Activated CD4-positive, alpha-beta T cell treated with anti-CD3 and anti-CD28 coated beads for 36 hours (primary cell): ENCODE data around the gene DHX34. TPM values are rescaled to one million over a fixed set of nuclear protein-coding genes. Genes with fewer than 3 reads are reported as not detected.
A peak's percentile ranks its signal among the peaks of the same experiment; 100 is the strongest.
"Not testable (repeated sequence)": the region's sequence is repeated elsewhere in the genome, so short reads cannot be mapped to it uniquely, and the experiment has no call there.

Source experiments
- ATAC-seq: fragments of 200-7000 bp; cut with Tn5 transposase; one replicate; pipeline ENCODE4 v1.10.0; 2021; ENCODE audit warnings: mild to moderate bottlenecking, moderate library complexity
- CTCF ChIA-PET: fragments of 350-600 bp; sonication (Branson Sonifier 250); formaldehyde crosslinking; loops from one replicate; lab custom pipeline; 2021; ENCODE audit warnings: antibody characterized with exemption; lab: Charles Lee
- POLR2A ChIA-PET: fragments of 350-600 bp; sonication (Branson Sonifier 250); formaldehyde crosslinking; loops from one replicate; lab custom pipeline; 2021; ENCODE audit warnings: antibody characterized with exemption, inconsistent platforms; lab: Charles Lee
- DNase-seq: peaks from one replicate; pipeline ENCODE4 v3.0.0-alpha.2; 2020
- H3K27ac Mint-ChIP-seq: one replicate; pipeline ENCODE4 v1.8.0; 2021; ENCODE audit warnings: mixed read lengths
- H3K27me3 Mint-ChIP-seq: one replicate; pipeline ENCODE4 v1.8.0; 2021; ENCODE audit warnings: mixed read lengths
- H3K36me3 Mint-ChIP-seq: one replicate; pipeline ENCODE4 v1.8.0; 2021; ENCODE audit warnings: low read depth, mixed read lengths
- H3K4me1 Mint-ChIP-seq: one replicate; pipeline ENCODE4 v1.8.0; 2021; ENCODE audit warnings: mixed read lengths
- H3K4me3 Mint-ChIP-seq: one replicate; pipeline ENCODE4 v1.8.0; 2021; ENCODE audit warnings: mild to moderate bottlenecking, moderate library complexity, mixed read lengths
- H3K9me3 Mint-ChIP-seq: one replicate; pipeline ENCODE4 v1.8.0; 2021; ENCODE audit warnings: low read depth, mixed read lengths
- intact Hi-C, 2 experiments: fragments of 100-400 bp; cut with DNase I in 1 of 2; cut with micrococcal nuclease in 1 of 2; formaldehyde crosslinking; loops; one replicate each; pipeline versions ENCODE4 v1.14.2 to v1.15.1; 2022 to 2024; cut with DNase I, micrococcal nuclease
- total RNA-seq, 2 experiments: library from RNA; stranded (reverse); gene quantifications; one replicate each; pipeline ENCODE4 v1.2.3, GENCODE V29; 2021

The DHX34 gene
- total RNA-seq, 2 experiments from 2014 or later = 15.4 to 17.9 TPM

- no peak for ATAC-seq
- no peak for DNase-seq
- H3K36me3 Mint-ChIP-seq = no peaks in the 10 kb centered on the region
- H3K27ac Mint-ChIP-seq = no peak within 1 kb of the TSS
- no peaks in the 10 kb centered on the region for H3K9me3 Mint-ChIP-seq
- H3K27me3 Mint-ChIP-seq = peaks cover 2% of the 10 kb centered on the region
- peaks cover 6% of the 10 kb centered on the region for H3K4me1 Mint-ChIP-seq
- intact Hi-C loops = no loop called here
- no peak within 1 kb of the TSS for H3K4me3 Mint-ChIP-seq
- ChIA-PET POLR2A (no interaction called here), CTCF (interaction anchor here (0.6 to 0.9 kb wide), 2 partner anchors 59 to 375 kb away, joined by 3 read pairs; no protein-coding TSS in a partner anchor)
Measured at GRCh38 chr19:47331931-47332547, 17.1 kb upstream of the DHX34 start, which contains the start of gene C5AR2. Gene C5AR2, plus strand, starts transcription at chr19:47332175. Its CDS starts 8,625 bp downstream, at chr19:47340800.

DNA sequence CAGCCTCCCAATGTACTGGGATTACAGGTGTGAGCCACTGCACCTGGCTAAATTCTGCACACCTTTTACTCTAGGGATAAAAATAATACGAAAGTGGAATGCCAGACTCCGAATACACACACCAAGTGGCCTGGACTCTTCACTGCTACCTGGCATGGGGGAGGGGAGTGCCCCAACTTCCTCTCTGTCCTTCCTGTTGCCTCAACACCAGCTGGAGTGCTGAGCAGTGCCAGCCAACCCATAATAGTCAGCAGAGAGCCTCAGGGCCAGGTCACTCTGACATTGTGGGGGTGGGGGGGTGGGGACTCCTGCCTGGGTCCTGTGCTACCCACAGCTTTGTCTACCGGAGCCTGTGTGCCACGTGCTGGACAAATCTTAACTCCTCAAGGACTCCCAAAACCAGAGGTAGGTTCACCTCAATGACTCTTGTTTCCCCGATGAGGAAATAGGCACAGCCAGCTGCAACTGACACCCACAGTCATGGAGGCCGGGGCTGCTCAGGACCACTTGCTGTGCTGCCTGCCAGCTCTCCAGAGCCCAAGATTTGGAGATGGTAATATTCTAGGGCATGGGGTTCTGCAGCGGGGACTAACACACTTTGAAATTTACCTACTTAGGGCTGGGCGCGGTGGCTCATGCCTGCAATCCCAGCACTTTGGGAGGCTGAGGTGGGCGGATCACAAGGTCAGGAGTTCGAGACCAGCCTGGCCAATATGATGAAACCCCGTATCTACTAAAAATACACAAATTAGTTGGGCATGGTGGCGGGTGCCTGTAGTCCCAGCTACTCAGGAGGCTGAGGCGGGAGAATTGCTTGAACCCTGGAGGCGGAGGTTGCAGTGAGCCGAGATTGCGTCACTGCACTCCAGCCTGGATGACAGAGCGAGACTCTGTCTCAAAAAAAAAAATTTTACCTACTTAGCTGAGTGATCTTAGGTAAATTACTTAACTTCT, 12.1 kb upstream of the DHX34 start:
- CTCF ChIA-PET = interaction anchor here (0.6 to 1.8 kb wide), 2 partner anchors 12 to 20 kb away, joined by 3 to 5 read pairs; partner anchors contain the start of gene DHX34
- H3K27me3 Mint-ChIP-seq, H3K27ac Mint-ChIP-seq, H3K9me3 Mint-ChIP-seq, H3K36me3 Mint-ChIP-seq, intact Hi-C loops, H3K4me1 Mint-ChIP-seq, H3K4me3 Mint-ChIP-seq, POLR2A ChIA-PET: not testable (repeated sequence)
- DNase-seq (peak; percentile 22), ATAC-seq (peak; percentile 47)

DNA sequence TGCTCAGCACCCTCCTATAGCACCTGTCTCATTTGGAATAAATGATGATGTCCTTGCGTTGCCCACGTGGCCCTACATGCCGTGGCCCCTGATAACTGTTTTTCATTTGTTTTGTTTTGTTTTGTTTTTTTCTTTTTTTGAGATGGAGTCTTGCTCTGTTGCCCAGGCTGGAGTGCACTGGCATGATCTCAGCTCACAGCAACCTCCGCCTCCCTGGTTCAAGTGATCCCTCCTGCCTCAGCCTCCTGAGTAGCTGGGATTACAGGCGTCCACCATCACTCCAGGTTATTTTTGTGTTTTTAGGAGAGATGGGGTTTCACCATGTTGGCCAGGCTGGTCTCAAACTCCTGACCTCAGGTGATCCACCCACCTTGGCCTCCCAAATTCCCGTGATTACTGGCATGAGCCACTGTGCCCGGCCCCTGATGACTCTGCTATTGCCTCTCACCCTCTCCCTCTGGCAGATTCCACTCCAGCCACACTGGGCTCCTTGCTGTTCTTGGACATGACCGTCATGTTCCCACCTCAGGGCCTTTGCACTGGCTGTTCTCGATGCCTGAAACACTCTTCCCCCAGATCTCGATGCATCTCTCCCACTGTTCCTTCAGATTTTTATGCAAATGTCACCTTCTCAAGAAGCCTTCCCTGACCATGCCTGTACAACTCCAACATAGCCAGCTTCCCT, 9.8 kb upstream of the DHX34 start:
- intact Hi-C loops = no loop called here
- Mint-ChIP-seq H3K9me3 (no peaks in the 10 kb centered on the region), H3K27ac (no peak overlapping the region)

DNA sequence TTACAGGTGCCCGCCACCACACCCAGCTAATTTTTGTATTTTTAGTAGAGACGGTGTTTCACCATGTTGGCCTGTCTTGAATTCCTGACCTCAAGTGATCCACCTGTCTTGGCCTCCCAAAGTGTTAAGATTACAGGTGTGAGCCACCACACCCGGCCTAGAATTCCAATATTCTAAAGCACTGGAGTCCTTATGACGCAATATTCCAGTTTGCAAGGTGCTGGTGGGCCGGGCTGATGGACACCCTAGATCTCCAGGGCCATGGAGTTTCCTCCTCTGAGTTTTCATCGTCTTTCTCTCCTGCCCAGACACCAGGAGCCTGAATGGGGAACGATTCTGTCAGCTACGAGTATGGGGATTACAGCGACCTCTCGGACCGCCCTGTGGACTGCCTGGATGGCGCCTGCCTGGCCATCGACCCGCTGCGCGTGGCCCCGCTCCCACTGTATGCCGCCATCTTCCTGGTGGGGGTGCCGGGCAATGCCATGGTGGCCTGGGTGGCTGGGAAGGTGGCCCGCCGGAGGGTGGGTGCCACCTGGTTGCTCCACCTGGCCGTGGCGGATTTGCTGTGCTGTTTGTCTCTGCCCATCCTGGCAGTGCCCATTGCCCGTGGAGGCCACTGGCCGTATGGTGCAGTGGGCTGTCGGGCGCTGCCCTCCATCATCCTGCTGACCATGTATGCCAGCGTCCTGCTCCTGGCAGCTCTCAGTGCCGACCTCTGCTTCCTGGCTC, 8.5 kb upstream of the DHX34 start:
- DNase-seq (no peak), ATAC-seq (no peak)
- peaks cover 6% of the 10 kb centered on the region for H3K4me1 Mint-ChIP-seq
- intact Hi-C loops = loop anchor here (10.0 kb wide), 2 partner anchors 264 to 626 kb away; partner anchors contain the start of genes BICRA (in 1 of the 2) and PRKD2 (in 1 of the 2)
- ChIA-PET CTCF (interaction anchor here (1.4 kb wide), 1 partner anchor 8 kb away, joined by 4 read pairs; the partner anchor contains the start of gene DHX34), POLR2A (no interaction called here)
- no peak overlapping the region for H3K4me3 Mint-ChIP-seq
- no peaks in the 10 kb centered on the region for H3K27me3 Mint-ChIP-seq
- no peaks in the 10 kb centered on the region for H3K36me3 Mint-ChIP-seq
- H3K27ac Mint-ChIP-seq = no peak overlapping the region
- no peaks in the 10 kb centered on the region for H3K9me3 Mint-ChIP-seq

More for the DNA sequence above, 9.8 kb upstream of the DHX34 start:
- Mint-ChIP-seq H3K36me3 (no peaks in the 10 kb centered on the region), H3K4me3 (no peak overlapping the region), H3K4me1 (peaks cover 6% of the 10 kb centered on the region), H3K27me3 (no peaks in the 10 kb centered on the region)
- CTCF ChIA-PET = interaction anchor here (1.4 kb wide), 1 partner anchor 9 kb away, joined by 4 read pairs; the partner anchor contains the start of gene DHX34
- ATAC-seq (no peak), DNase-seq (no peak)
- POLR2A ChIA-PET = no interaction called here

- peaks cover 1% of the 10 kb centered on the region for H3K4me1 Mint-ChIP-seq
- no peaks in the 10 kb centered on the region for H3K27me3 Mint-ChIP-seq
- no peak overlapping the region for H3K4me3 Mint-ChIP-seq
- intact Hi-C loops = loop anchor here (10.0 kb wide), 2 partner anchors 263 to 627 kb away; partner anchors contain the start of genes BICRA (in 1 of the 2) and PRKD2 (in 1 of the 2)
- no peaks in the 10 kb centered on the region for H3K36me3 Mint-ChIP-seq
- POLR2A ChIA-PET = no interaction called here
- no peak for ATAC-seq
- no peak for DNase-seq
- CTCF ChIA-PET = no interaction called here
- H3K27ac Mint-ChIP-seq = no peak overlapping the region
- H3K9me3 Mint-ChIP-seq = no peaks in the 10 kb centered on the region
Measured at GRCh38 chr19:47341734-47342133, 7.4 kb upstream of the DHX34 start.

DNA sequence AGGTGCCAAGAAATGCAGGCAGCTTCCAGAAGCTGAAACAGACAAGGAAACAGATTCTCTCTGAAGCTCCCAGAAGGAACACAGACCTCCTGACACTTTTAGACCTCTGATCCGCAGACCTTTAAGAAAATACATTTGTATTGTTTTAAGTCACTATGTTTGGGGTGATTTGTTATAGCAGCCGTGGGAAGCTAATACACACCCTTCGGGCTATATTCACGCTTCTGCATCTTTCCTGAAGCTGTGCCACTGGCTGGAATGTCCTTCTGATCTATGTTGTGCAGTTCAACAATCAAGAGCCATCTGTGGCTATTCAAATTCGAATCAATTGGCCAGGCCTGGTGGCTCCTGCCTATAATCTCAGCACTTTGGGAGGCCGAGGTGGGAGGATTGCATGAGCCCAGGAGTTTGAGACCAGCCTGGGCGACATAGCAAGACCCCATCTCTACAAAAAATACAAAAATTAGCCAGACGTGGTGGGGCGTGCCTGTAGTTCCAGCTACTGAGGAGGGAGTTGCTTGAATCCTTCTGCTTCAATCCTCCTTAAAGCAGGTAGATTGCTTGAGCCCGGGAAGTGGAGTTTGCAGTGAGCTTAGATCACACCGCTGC, 5.8 kb upstream of the DHX34 start:
- no peak for ATAC-seq
- ChIA-PET POLR2A (no interaction called here), CTCF (interaction anchor here (0.6 to 0.7 kb wide), 2 partner anchors 99 to 767 kb away, joined by 3 to 5 read pairs; no protein-coding TSS in a partner anchor)
- Mint-ChIP-seq H3K9me3 (no peaks in the 10 kb centered on the region), H3K27ac (no peak overlapping the region), H3K27me3 (no peaks in the 10 kb centered on the region), H3K4me3 (no peak overlapping the region), H3K4me1 (no peaks in the 10 kb centered on the region), H3K36me3 (no peaks in the 10 kb centered on the region)
- intact Hi-C loops = loop anchor here (10.0 kb wide), 2 partner anchors 262 to 628 kb away; partner anchors contain the start of genes BICRA (in 1 of the 2) and PRKD2 (in 1 of the 2)
- DNase-seq = no peak

GRCh38 chr19:47344425-47344824, 4.7 kb upstream of the DHX34 start:
- Mint-ChIP-seq H3K4me1 (peaks cover 9% of the 10 kb centered on the region), H3K4me3 (no peak overlapping the region), H3K36me3 (peaks cover 3% of the 10 kb centered on the region), H3K27ac (no peak overlapping the region), H3K27me3 (no peaks in the 10 kb centered on the region), H3K9me3 (no peaks in the 10 kb centered on the region)
- intact Hi-C loops = loop anchor here (10.0 kb wide), 2 partner anchors 260 to 630 kb away; partner anchors contain the start of genes BICRA (in 1 of the 2) and PRKD2 (in 1 of the 2)
- DNase-seq (no peak), ATAC-seq (no peak)
- ChIA-PET CTCF (interaction anchor here (0.7 to 1.8 kb wide), 4 partner anchors 39 to 183 kb away, joined by 3 to 9 read pairs (median 4); no protein-coding TSS in a partner anchor), POLR2A (no interaction called here)

DNA sequence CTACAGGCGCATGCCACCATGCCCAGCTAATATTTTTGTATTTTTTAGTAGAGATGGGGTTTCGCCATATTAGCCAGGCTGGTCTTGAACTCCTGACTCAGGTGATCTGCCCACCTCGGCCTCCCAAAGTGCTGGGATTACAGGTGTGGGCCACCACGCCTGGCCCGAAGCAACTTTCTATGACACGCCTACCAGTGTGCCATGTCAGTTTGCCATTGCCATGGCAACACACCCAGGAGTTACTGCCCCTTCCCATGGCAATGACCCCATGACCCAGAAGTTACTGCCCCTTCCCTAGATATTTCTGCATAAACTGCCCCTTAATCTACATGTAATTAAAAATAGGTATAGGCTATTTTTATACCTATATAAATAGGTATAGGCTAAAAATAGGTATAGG, 3.1 kb upstream of the DHX34 start:
- H3K27ac Mint-ChIP-seq, DNase-seq, H3K9me3 Mint-ChIP-seq, H3K4me3 Mint-ChIP-seq, POLR2A ChIA-PET, ATAC-seq, H3K27me3 Mint-ChIP-seq: not testable (repeated sequence)
- Mint-ChIP-seq H3K4me1 (peaks cover 23% of the 10 kb centered on the region), H3K36me3 (peaks cover 14% of the 10 kb centered on the region)
- intact Hi-C loops = loop anchor here (5.0 to 10.0 kb wide), 5 partner anchors 234 to 911 kb away; partner anchors contain the start of genes BICRA (in 1 of the 2), CARD8 (in 1 of the 2), PRKD2 (in 1 of the 2) and SLC1A5 (in 1 of the 2)
- CTCF ChIA-PET = interaction anchor here (1.5 to 1.8 kb wide), 2 partner anchors 41 to 50 kb away, joined by 5 to 9 read pairs; no protein-coding TSS in a partner anchor

GRCh38 chr19:47350630-47351029, 1.5 kb downstream of the DHX34 start:
- intact Hi-C loops = no loop called here
- H3K4me3 Mint-ChIP-seq = peak overlapping the region; percentile 92
- H3K27ac Mint-ChIP-seq = peak overlapping the region; percentile 72
- ChIA-PET CTCF (interaction anchor here (1.0 to 2.8 kb wide), 5 partner anchors 38 to 165 kb away, joined by 3 to 16 read pairs (median 4); partner anchors contain the start of gene NAPA), POLR2A (no interaction called here)
- no peaks in the 10 kb centered on the region for H3K27me3 Mint-ChIP-seq
- H3K4me1 Mint-ChIP-seq = peaks cover 40% of the 10 kb centered on the region
- ATAC-seq (no peak), DNase-seq (no peak)
- H3K9me3 Mint-ChIP-seq = no peaks in the 10 kb centered on the region
- H3K36me3 Mint-ChIP-seq = peaks cover 39% of the 10 kb centered on the region

DNA sequence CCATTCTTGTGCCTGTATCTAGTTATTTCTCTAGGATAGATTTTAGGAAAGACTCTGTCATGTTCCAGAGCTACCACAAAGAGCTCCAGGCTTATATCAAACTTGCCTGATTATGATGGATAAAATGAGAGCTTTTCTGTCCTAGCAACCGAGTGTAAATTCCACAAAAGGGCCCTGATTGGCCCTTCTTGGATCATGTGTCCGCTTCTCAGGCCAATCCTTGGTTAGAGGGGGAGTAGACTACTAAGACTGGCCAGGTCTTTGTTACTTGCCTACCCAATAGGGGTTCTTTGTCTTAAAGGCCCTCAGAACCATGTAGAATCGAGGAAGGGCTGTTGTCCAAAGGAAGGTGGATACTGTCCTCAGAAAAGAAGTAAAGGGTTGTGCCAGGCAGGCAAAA, 2.4 kb downstream of the DHX34 start:
- ATAC-seq = no peak
- Mint-ChIP-seq H3K27me3 (no peaks in the 10 kb centered on the region), H3K4me1 (peaks cover 40% of the 10 kb centered on the region), H3K9me3 (no peaks in the 10 kb centered on the region), H3K36me3 (peaks cover 46% of the 10 kb centered on the region), H3K27ac (no peak overlapping the region), H3K4me3 (no peak overlapping the region)
- no peak for DNase-seq
- intact Hi-C loops = no loop called here
- ChIA-PET CTCF (interaction anchor here (0.6 to 1.3 kb wide), 2 partner anchors 10 to 77 kb away, joined by 3 read pairs; no protein-coding TSS in a partner anchor), POLR2A (no interaction called here)
